IMR-90 (cell line): ENCODE measurements around the gene AURKA. TPM values are rescaled to one million over a fixed set of nuclear protein-coding genes. Genes with fewer than 3 reads are reported as not detected.
A peak's percentile ranks its signal among the peaks of the same experiment; 100 is the strongest.

Experiments used
- ATAC-seq: fragments of 200-7000 bp; cut with Tn5 transposase; 2 replicates; pipeline ENCODE4 v1.9.1; 2020; ENCODE audit warnings: low read depth, mild to moderate bottlenecking, moderate library complexity
- BruUV-seq: library from RNA; stranded (reverse); fragments of 400-500 nt; replicated peaks from 2 replicates; lab custom pipeline; 2021; lab: Mats Ljungman, UMichigan
- CTCF ChIA-PET: fragments of 300-600 bp; formaldehyde crosslinking; extraction: SDS; loops from one replicate; lab custom pipeline; 2021; ENCODE audit warnings: antibody characterized with exemption; lab: Yijun Ruan, JAX
- POLR2A ChIA-PET: fragments of 300-600 bp; sonication (Branson Sonifier 250); formaldehyde crosslinking; loops from one replicate; lab custom pipeline; 2022; ENCODE audit warnings: antibody characterized with exemption; ENCODE audit not compliant: unreplicated experiment; lab: Charles Lee
- DNase-seq: peaks from one replicate; pipeline ENCODE4 v3.0.0; 2013
- H2AFZ ChIP-seq: replicated peaks from 2 replicates; pipeline ENCODE3; 2013; ENCODE audit warnings: low read length, mild to moderate bottlenecking; ENCODE audit not compliant: poor library complexity
- H2AK5ac ChIP-seq: 2 replicates; pipeline ENCODE4 v1.6.1; 2013; ENCODE audit warnings: low read depth, low read length, inconsistent platforms
- H2AK9ac ChIP-seq: replicated peaks from 2 replicates; pipeline ENCODE3; 2013; ENCODE audit warnings: mild to moderate bottlenecking, low read depth, low read length, moderate library complexity; ENCODE audit not compliant: poor library complexity
- H2BK120ac ChIP-seq: 2 replicates; pipeline ENCODE4 v1.6.1; 2013; ENCODE audit warnings: low read depth, low read length, inconsistent platforms
- H2BK15ac ChIP-seq: 3 replicates; pipeline ENCODE4 v1.6.1; 2013; ENCODE audit warnings: low read depth, low read length, inconsistent platforms
- H2BK20ac ChIP-seq: 2 replicates; pipeline ENCODE4 v1.6.1; 2013; ENCODE audit warnings: low read depth, mild to moderate bottlenecking, inconsistent platforms, low read length, moderate library complexity
- H2BK5ac ChIP-seq: 2 replicates; pipeline ENCODE4 v1.6.1; 2013; ENCODE audit warnings: mild to moderate bottlenecking, low read depth, low read length, inconsistent platforms; ENCODE audit not compliant: poor library complexity, severe bottlenecking
- H3K14ac ChIP-seq: replicated peaks from 2 replicates; pipeline ENCODE4 v1.6.1; 2013; ENCODE audit warnings: low read depth, low read length, inconsistent platforms
- H3K18ac ChIP-seq: 2 replicates; pipeline ENCODE4 v1.6.1; 2013; ENCODE audit warnings: low read depth, low read length, control low read depth
- H3K23ac ChIP-seq: 2 replicates; pipeline ENCODE4 v1.6.1; 2013; ENCODE audit warnings: low read depth, low read length, inconsistent platforms
- H3K27ac ChIP-seq: 2 replicates; pipeline ENCODE4 v1.5.1; 2013; ENCODE audit warnings: mild to moderate bottlenecking, control low read depth, low read length; ENCODE audit not compliant: insufficient read depth
- H3K27me3 ChIP-seq: 2 replicates; pipeline ENCODE4 v1.6.1; 2013; ENCODE audit warnings: low read length; ENCODE audit not compliant: control insufficient read depth, insufficient read depth
- H3K36me3 ChIP-seq: 2 replicates; pipeline ENCODE4 v1.6.1; 2013; ENCODE audit warnings: low read length, mixed read lengths; ENCODE audit not compliant: control insufficient read depth, insufficient read depth
- H3K4ac ChIP-seq: 2 replicates; pipeline ENCODE4 v1.6.1; 2013; ENCODE audit warnings: low read depth, low read length, inconsistent platforms
- H3K4me1 ChIP-seq: 2 replicates; pipeline ENCODE4 v1.6.1; 2013; ENCODE audit warnings: low read length, mixed read lengths; ENCODE audit not compliant: control insufficient read depth, insufficient read depth
- H3K4me2 ChIP-seq: 2 replicates; pipeline ENCODE4 v1.6.1; 2013; ENCODE audit warnings: low read depth, mild to moderate bottlenecking, control low read depth, low read length, moderate library complexity
- H3K4me3 ChIP-seq: 2 replicates; pipeline ENCODE4 v1.5.1; 2013; ENCODE audit warnings: low read depth, mild to moderate bottlenecking, control low read depth, low read length, moderate library complexity; ENCODE audit not compliant: insufficient read depth
- H3K56ac ChIP-seq: 2 replicates; pipeline ENCODE4 v1.6.1; 2013; ENCODE audit warnings: low read length, inconsistent platforms; ENCODE audit not compliant: insufficient read depth; ENCODE audit errors: extremely low read depth
- H3K79me1 ChIP-seq, 2 experiments: 2 replicates each; pipeline ENCODE4 v1.6.1; 2013; ENCODE audit warnings: low read length in 2 of 2, inconsistent platforms in 1 of 2, low read depth in 1 of 2
- H3K9ac ChIP-seq: 2 replicates; pipeline ENCODE4 v1.6.1; 2013; ENCODE audit warnings: low read depth, low read length, control low read depth
- H3K9me1 ChIP-seq: 2 replicates; pipeline ENCODE4 v1.6.1; 2013; ENCODE audit warnings: low read length, inconsistent platforms; ENCODE audit not compliant: insufficient read depth
- H3K9me3 ChIP-seq: 2 replicates; pipeline ENCODE4 v1.6.1; 2013; ENCODE audit warnings: low read length; ENCODE audit not compliant: control insufficient read depth, insufficient read depth
- H4K20me1 ChIP-seq: 2 replicates; pipeline ENCODE4 v1.6.1; 2013; ENCODE audit warnings: low read length, inconsistent platforms; ENCODE audit not compliant: insufficient read depth
- H4K5ac ChIP-seq: 2 replicates; pipeline ENCODE4 v1.6.1; 2013; ENCODE audit warnings: mild to moderate bottlenecking, low read depth, low read length, control low read depth
- H4K8ac ChIP-seq, 2 experiments: 2 replicates each; pipeline ENCODE4 v1.6.1; 2013; ENCODE audit warnings: low read depth in 2 of 2, low read length in 2 of 2, control low read depth in 1 of 2, inconsistent platforms in 1 of 2
- H4K91ac ChIP-seq: 2 replicates; pipeline ENCODE4 v1.6.1; 2013; ENCODE audit warnings: low read depth, low read length, inconsistent platforms; ENCODE audit not compliant: insufficient read depth
- CEBPB ChIP-seq: IDR thresholded peaks from 2 replicates; pipeline ENCODE4 v1.6.1; 2012; ENCODE audit warnings: low read depth, low read length, improper control_type of control experiment
- CHD1 ChIP-seq: IDR thresholded peaks from 2 replicates; pipeline ENCODE4 v1.6.1; 2012; ENCODE audit warnings: low read depth, low read length, improper control_type of control experiment
- CTCF ChIP-seq: conservative IDR thresholded peaks from 2 replicates; pipeline ENCODE4 v1.5.1; 2012; ENCODE audit warnings: mild to moderate bottlenecking, low read depth, low read length, improper control_type of control experiment
- ELK1 ChIP-seq: fragments of 150-350 bp; IDR thresholded peaks from 2 replicates; pipeline ENCODE4 v1.6.1; 2016; ENCODE audit warnings: low read depth, mild to moderate bottlenecking, low read length, moderate library complexity, borderline replicate concordance
- FOS ChIP-seq: fragments of 150-350 bp; IDR thresholded peaks from 2 replicates; pipeline ENCODE4 v1.6.1; 2016; ENCODE audit warnings: low read depth, low read length
- MAFK ChIP-seq: IDR thresholded peaks from 2 replicates; pipeline ENCODE4 v1.6.1; 2012; ENCODE audit warnings: low read depth, low read length, improper control_type of control experiment
- MAZ ChIP-seq: IDR thresholded peaks from 2 replicates; pipeline ENCODE4 v1.6.1; 2012; ENCODE audit warnings: low read depth, mild to moderate bottlenecking, low read length, improper control_type of control experiment, moderate library complexity, borderline replicate concordance
- MXI1 ChIP-seq: IDR thresholded peaks from 2 replicates; pipeline ENCODE4 v1.6.1; 2012; ENCODE audit warnings: low read depth, mild to moderate bottlenecking, low read length, moderate library complexity, borderline replicate concordance
- NFE2L2 ChIP-seq: fragments of 150-350 bp; IDR thresholded peaks from 2 replicates; pipeline ENCODE4 v1.6.1; 2016; ENCODE audit warnings: low read depth, mild to moderate bottlenecking, low read length
- POLR2A ChIP-seq: IDR thresholded peaks from 2 replicates; pipeline ENCODE4 v1.6.1; 2012; ENCODE audit warnings: mild to moderate bottlenecking, low read depth, low read length
- SMC3 ChIP-seq: fragments of 150-350 bp; IDR thresholded peaks from 2 replicates; pipeline ENCODE4 v1.6.1; 2016; ENCODE audit warnings: low read depth, mild to moderate bottlenecking, antibody characterized with exemption, low read length, moderate library complexity
- WGBS, 2 experiments: methylation state at CpG; one replicate each; pipeline versions ENCODE4 v1.1.5 to v1.1.7; 2013; ENCODE audit warnings: missing lambda C conversion rate in 2 of 2; ENCODE audit not compliant: insufficient read length in 1 of 2; ENCODE audit errors: extremely low coverage in 2 of 2; 5-methylcytosine and 5-hydroxymethylcytosine counted together
- dilution Hi-C: fragments of 300-500 bp; cut with HindIII; formaldehyde crosslinking; loops from one replicate; pipeline ENCODE4 v1.14.3; 2018; ENCODE audit warnings: low sequenced_read_pairs; ENCODE audit not compliant: unreplicated experiment
- in situ Hi-C: fragments of 300-500 bp; cut with MboI; formaldehyde crosslinking; loops from 3 replicates; pipeline ENCODE4 v1.14.3; 2019; ENCODE audit warnings: low sequenced_read_pairs, inconsistent platforms, mixed read lengths
- intact Hi-C: fragments of 100-400 bp; cut with micrococcal nuclease; formaldehyde crosslinking; loops from 2 replicates; pipeline ENCODE4 v1.10.0; 2022
- polyA plus RNA-seq, 3 experiments: library from polyadenylated mRNA; depleted of rRNA; stranded (reverse); fragments of >200 nt; gene quantifications; 2 replicates each; pipeline ENCODE4 v1.2.3, GENCODE V29; 2012; ENCODE audit warnings: low replicate concordance in 1 of 3
- total RNA-seq: library from RNA; depleted of rRNA; stranded (reverse); fragments of >200 nt; gene quantifications from 2 replicates; pipeline ENCODE4 v1.2.3, GENCODE V29; 2012

The AURKA gene
- total and polyA plus RNA-seq, 2 of the 4 experiments (the other 2 are of a cell fraction), result 68.0 to 83.3 TPM

- H3K9me1 ChIP-seq, result peaks cover 27% of the 10 kb centered on the region
- H4K5ac ChIP-seq, result peak overlapping the region; percentile 86
- peak overlapping the region; percentile 96 for H3K27ac ChIP-seq
- no peaks in the 10 kb centered on the region for H3K9me3 ChIP-seq
- DNase-seq (no peak), ATAC-seq (no peak)
- peak overlapping the region; percentile 91 to 94 for H4K8ac ChIP-seq
- H3K4me3 ChIP-seq, result no peak overlapping the region
- dilution Hi-C loops, result no loop called here
- peak overlapping the region; percentile 97 for H2AK5ac ChIP-seq
- no peak overlapping the region for H3K56ac ChIP-seq
- H3K18ac ChIP-seq, result peak overlapping the region; percentile 79
- H3K79me1 ChIP-seq, result peaks cover 33 to 72% of the 10 kb centered on the region in 2 experiments
- no peaks in the 10 kb centered on the region for H3K27me3 ChIP-seq
- peak overlapping the region; percentile 80 for H2AK9ac ChIP-seq
- intact Hi-C loops, result no loop called here
- H2BK5ac ChIP-seq, result peak overlapping the region; percentile 97
- in situ Hi-C loops, result no loop called here
- ChIA-PET POLR2A (interaction anchor here (0.9 to 1.7 kb wide), 3 partner anchors 10 to 12 kb away, joined by 3 to 7 read pairs (median 7); no protein-coding TSS in a partner anchor), CTCF (interaction anchor here (1.1 kb wide), 1 partner anchor 10 kb away, joined by 3 read pairs; no protein-coding TSS in a partner anchor)
- peak overlapping the region; percentile 97 for H2BK120ac ChIP-seq
- peak overlapping the region; percentile 91 for H2BK20ac ChIP-seq
- H4K20me1 ChIP-seq, result no peaks in the 10 kb centered on the region
- peak overlapping the region; percentile 98 for H4K91ac ChIP-seq
- H3K9ac ChIP-seq, result 0 out of 2 replicates have a peak overlapping the region, but pooled peaks have one; percentile 12
- TF ChIP-seq SMC3, result no peak
- no peak for TF ChIP-seq NFE2L2
- no peak for TF ChIP-seq POLR2A
- TF ChIP-seq CEBPB, result no peak
- no peak for TF ChIP-seq ELK1
- TF ChIP-seq MAZ, result no peak
- no peak for TF ChIP-seq FOS
- no peak for TF ChIP-seq CTCF
- no peak for TF ChIP-seq MXI1
- no peak for TF ChIP-seq CHD1
- no peak for TF ChIP-seq MAFK
- no CpG with 5 or more reads among the region's 4 CpGs for WGBS, 2 experiments
- BruUV-seq, result no TSS peak
- peak overlapping the region; percentile 96 for H3K4ac ChIP-seq
- H3K4me1 ChIP-seq, result peaks cover 39% of the 10 kb centered on the region
- peak overlapping the region; percentile 88 for H3K23ac ChIP-seq
- H2AFZ ChIP-seq, result no peak overlapping the region
- H2BK15ac ChIP-seq, result peak overlapping the region; percentile 99
- peak overlapping the region; percentile 90 for H3K14ac ChIP-seq
- H3K36me3 ChIP-seq, result peaks cover 9% of the 10 kb centered on the region
- H3K4me2 ChIP-seq, result no peak overlapping the region
Measured at GRCh38 chr20:56427797-56428196, 35.8 kb upstream of the AURKA start.
